HepG2 (cell line): ENCODE results near the gene RHBDD3. TPM values are rescaled to one million over a fixed set of nuclear protein-coding genes. Genes with fewer than 3 reads are reported as not detected.

ENCODE experiments used
- AGO1 ChIP-seq: fragments of 200-400 bp; formaldehyde crosslinking; IDR thresholded peaks from 2 replicates; pipeline ENCODE4 v1.6.1; 2017; ENCODE audit warnings: mild to moderate bottlenecking, low read depth, low read length, moderate library complexity; ENCODE audit not compliant: poor library complexity, severe bottlenecking
- ARNT ChIP-seq: fragments of 450-650 bp; IDR thresholded peaks from 2 replicates; pipeline ENCODE4 v1.6.1; 2017
- CEBPZ ChIP-seq: IDR thresholded peaks from 2 replicates; pipeline ENCODE4 v1.6.1; 2012; ENCODE audit warnings: low read length, improper control_type of control experiment
- EEA1 ChIP-seq: sonication (generic); formaldehyde crosslinking; IDR thresholded peaks from 2 replicates; pipeline ENCODE4 v1.5.1; 2020; ENCODE audit warnings: mild to moderate bottlenecking, missing genetic modification reagents, borderline replicate concordance
- FOXA3 ChIP-seq: IDR thresholded peaks from 2 replicates; pipeline ENCODE4 v1.6.1; 2016; ENCODE audit warnings: missing genetic modification reagents, missing compliant biosample characterization
- HMGXB4 ChIP-seq, 2 experiments: sonication (generic) in 1 of 2; formaldehyde crosslinking in 1 of 2; IDR thresholded peaks; 2 replicates each; pipeline versions ENCODE4 v1.4.0 to v1.6.1; 2018 to 2020; ENCODE audit warnings: missing genetic modification reagents in 2 of 2, borderline replicate concordance in 1 of 2, low read depth in 1 of 2, mild to moderate bottlenecking in 1 of 2, missing biosample characterization in 1 of 2
- IKZF5 ChIP-seq: IDR thresholded peaks from 2 replicates; pipeline ENCODE4 v1.6.1; 2018; ENCODE audit warnings: missing genetic modification reagents, mild to moderate bottlenecking, missing compliant biosample characterization
- IRF1 ChIP-seq: sonication (generic); formaldehyde crosslinking; IDR thresholded peaks from 2 replicates; pipeline ENCODE4 v1.4.0; 2020; ENCODE audit warnings: low read depth, mild to moderate bottlenecking, missing genetic modification reagents
- KMT2B ChIP-seq: IDR thresholded peaks from 2 replicates; pipeline ENCODE4 v1.6.1; 2016; ENCODE audit warnings: missing genetic modification reagents, missing compliant biosample characterization
- NFKB2 ChIP-seq: sonication (generic); formaldehyde crosslinking; IDR thresholded peaks from 2 replicates; pipeline ENCODE4 v1.4.0; 2020; ENCODE audit warnings: missing genetic modification reagents, borderline replicate concordance
- RAD21 ChIP-seq: fragments of 450-650 bp; formaldehyde crosslinking; IDR thresholded peaks from 2 replicates; pipeline ENCODE4 v1.5.0; 2020; ENCODE audit warnings: mild to moderate bottlenecking
- RFXANK ChIP-seq: IDR thresholded peaks from 2 replicates; pipeline ENCODE4 v1.6.1; 2016
- SOX13 ChIP-seq, 3 experiments: fragments of 450-650 bp in 1 of 3; sonication (generic) in 1 of 3; formaldehyde crosslinking in 1 of 3; IDR thresholded peaks in 2 of 3; conservative IDR thresholded peaks in 1 of 3; 2 replicates each; pipeline versions ENCODE4 v1.5.0 to v1.6.1; 2016 to 2020; ENCODE audit warnings: antibody characterized with exemption in 1 of 3, mild to moderate bottlenecking in 1 of 3, missing compliant biosample characterization in 1 of 3, missing genetic modification reagents in 1 of 3, moderate library complexity in 1 of 3
- SOX5 ChIP-seq: IDR thresholded peaks from 2 replicates; pipeline ENCODE4 v1.6.1; 2016; ENCODE audit warnings: borderline replicate concordance
- SPEN ChIP-seq: sonication (generic); formaldehyde crosslinking; IDR thresholded peaks from 2 replicates; pipeline ENCODE4 v1.5.1; 2020; ENCODE audit warnings: low read depth, mild to moderate bottlenecking, missing genetic modification reagents
- TEAD3 ChIP-seq: optimal IDR thresholded peaks from 2 replicates; pipeline ENCODE3; 2016; ENCODE audit warnings: borderline replicate concordance
- ZKSCAN5 ChIP-seq: sonication (generic); formaldehyde crosslinking; IDR thresholded peaks from 2 replicates; pipeline ENCODE4 v1.5.1; 2020; ENCODE audit warnings: mild to moderate bottlenecking, missing genetic modification reagents
- ZNF253 ChIP-seq: sonication (generic); formaldehyde crosslinking; IDR thresholded peaks from 2 replicates; pipeline ENCODE4 v1.8.0; 2022; ENCODE audit warnings: mild to moderate bottlenecking, missing genetic modification reagents, borderline replicate concordance
- ZNF292 ChIP-seq: sonication (generic); formaldehyde crosslinking; IDR thresholded peaks from 2 replicates; pipeline ENCODE4 v1.8.1; 2022; ENCODE audit warnings: mild to moderate bottlenecking, low read depth, missing genetic modification reagents, borderline replicate concordance
- ZNF552 ChIP-seq: sonication (generic); formaldehyde crosslinking; IDR thresholded peaks from 2 replicates; pipeline ENCODE4 v1.9.0; 2022; ENCODE audit warnings: missing genetic modification reagents, mild to moderate bottlenecking, borderline replicate concordance
- ZNF773 ChIP-seq: sonication (generic); formaldehyde crosslinking; IDR thresholded peaks from 2 replicates; pipeline ENCODE4 v1.4.0; 2020; ENCODE audit warnings: missing genetic modification reagents, borderline replicate concordance
- ZNF780A ChIP-seq: sonication (generic); formaldehyde crosslinking; IDR thresholded peaks from 2 replicates; pipeline ENCODE4 v1.8.0; 2022; ENCODE audit warnings: mild to moderate bottlenecking, missing genetic modification reagents, moderate library complexity
- ZSCAN30 ChIP-seq: sonication (generic); formaldehyde crosslinking; IDR thresholded peaks from 2 replicates; pipeline ENCODE4 v1.5.0; 2020; ENCODE audit warnings: mild to moderate bottlenecking, missing genetic modification reagents
- polyA plus RNA-seq, 8 experiments: library from polyadenylated mRNA; depleted of rRNA in 3 of 8; stranded (reverse) in 7 of 8; unstranded in 1 of 8; fragments of >200 nt; fragmentation: Illumina TruSeq in 4 of 8; extraction: Trizol in 4 of 8; gene quantifications; 2 replicates each; pipeline versions ENCODE4 v1.2.1 to v1.2.3, GENCODE V29; 2011 to 2016; ENCODE audit warnings: low read depth in 4 of 8, missing spikeins in 1 of 8, mixed read lengths in 1 of 8; ENCODE audit not compliant: insufficient read depth in 1 of 8
- total RNA-seq, 5 experiments: library from RNA; depleted of rRNA; stranded (reverse); fragments of >200 nt; fragmentation: Illumina TruSeq; extraction: Trizol; gene quantifications; 2 replicates each; pipeline ENCODE4 v1.2.3, GENCODE V29; 2016; ENCODE audit warnings: low read depth in 1 of 5

RHBDD3 gene
- total and polyA plus RNA-seq, 2 of the 13 experiments (the other 11 are each of a cell fraction or from before 2014, with no cell fraction given) = 12.1 to 26.7 TPM

- no peak; the same call in 1 of the 2 replicates for TF ChIP-seq ZKSCAN5 (CRISPR knock-in tag)
- TF ChIP-seq ZNF253 (CRISPR knock-in tag) = no peak
- no peak for TF ChIP-seq SOX13 (IDR thresholded peaks at IDR 0.05)
- TF ChIP-seq SOX13 (CRISPR knock-in tag; conservative IDR thresholded peaks at IDR 0.05 in 1 of 2, IDR thresholded peaks at IDR 0.05 in 1 of 2) = no peak
- TF ChIP-seq RFXANK = no peak
- no peak for TF ChIP-seq AGO1
- TF ChIP-seq ZSCAN30 (CRISPR knock-in tag) = peak; percentile 48; the same call in 1 of the 2 replicates
- no peak for TF ChIP-seq ZNF552 (CRISPR knock-in tag)
- no peak for TF ChIP-seq TEAD3 (CRISPR knock-in tag)
- TF ChIP-seq SOX5 (CRISPR knock-in tag) = no peak
- TF ChIP-seq ZNF780A (CRISPR knock-in tag) = no peak
- no peak for TF ChIP-seq EEA1
- TF ChIP-seq SPEN = no peak
- no peak for TF ChIP-seq IKZF5 (CRISPR knock-in tag)
- TF ChIP-seq HMGXB4 (CRISPR knock-in tag; IDR thresholded peaks at IDR 0.05; ENCODE audit: borderline replicate concordance in 1 of 2, low read depth in 1 of 2) = peak; percentile 87 to 89
- peak; percentile 79 for TF ChIP-seq RAD21 (CRISPR knock-in tag)
- TF ChIP-seq ZNF773 = no peak
- no peak for TF ChIP-seq KMT2B (CRISPR knock-in tag)
- no peak for TF ChIP-seq CEBPZ
- no peak for TF ChIP-seq ARNT
- no peak for TF ChIP-seq IRF1 (CRISPR knock-in tag)
- peak; percentile 30; the same call in 1 of the 2 replicates for TF ChIP-seq NFKB2 (CRISPR knock-in tag)
- no peak for TF ChIP-seq ZNF292 (CRISPR knock-in tag)
- 0 out of 2 replicates have a peak, but pooled peaks have one; percentile 16 for TF ChIP-seq FOXA3
Measured at GRCh38 chr22:29306175-29306834, 38.5 kb upstream of the RHBDD3 start, which contains the start of gene GAS2L1 (continued).
